ENCODE measurements around the gene SENP8.

The SENP8 gene

DNA sequence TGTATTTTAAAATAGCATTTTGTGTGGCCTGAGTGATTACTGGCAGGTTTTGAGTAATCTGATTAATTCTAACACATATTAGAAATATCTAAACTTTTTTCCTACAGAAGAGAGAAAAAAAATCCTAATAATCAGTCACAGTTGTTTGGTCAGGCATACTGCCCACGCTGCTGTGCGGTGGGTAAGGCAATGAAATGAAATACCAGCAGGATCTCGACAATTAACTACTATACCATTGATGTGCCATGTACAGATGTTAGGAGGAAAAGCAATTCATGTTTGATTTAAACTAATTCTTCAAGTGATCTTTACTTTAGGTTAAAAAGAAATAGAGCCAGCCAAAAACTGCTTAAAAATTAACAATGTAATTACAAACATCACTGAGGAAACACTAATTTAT is 74.2 kb downstream of the SENP8 start:
- Histone ChIP-seq H3K4me3 (ENCODE audit: severe bottlenecking) (no peak overlapping the region), H3K36me3 (ENCODE audit: low read depth) (0 out of 2 replicates have a peak, but pooled peaks cover 7% of the 10 kb centered on the region), H3K9me3 (ENCODE audit: severe bottlenecking) (no peaks in the 10 kb centered on the region), H3K4me1 (ENCODE audit: insufficient read depth, poor library complexity, severe bottlenecking) (peaks cover 23% of the 10 kb centered on the region), H3K27ac (ENCODE audit: poor library complexity, severe bottlenecking) (peak overlapping the region; percentile 5), H3K27me3 (ENCODE audit: insufficient read depth, poor library complexity, severe bottlenecking) (no peaks in the 10 kb centered on the region)
- ATAC-seq (ENCODE audit: low read depth) (no peak), DNase-seq (ENCODE audit: low spot score) (no peak)
- no peak for TF ChIP-seq CTCF (IDR thresholded peaks at IDR 0.05; ENCODE audit: poor library complexity, severe bottlenecking)

Data from RWPE2 (cell line).